ENCODE data around the gene LRPAP1.

DNA sequence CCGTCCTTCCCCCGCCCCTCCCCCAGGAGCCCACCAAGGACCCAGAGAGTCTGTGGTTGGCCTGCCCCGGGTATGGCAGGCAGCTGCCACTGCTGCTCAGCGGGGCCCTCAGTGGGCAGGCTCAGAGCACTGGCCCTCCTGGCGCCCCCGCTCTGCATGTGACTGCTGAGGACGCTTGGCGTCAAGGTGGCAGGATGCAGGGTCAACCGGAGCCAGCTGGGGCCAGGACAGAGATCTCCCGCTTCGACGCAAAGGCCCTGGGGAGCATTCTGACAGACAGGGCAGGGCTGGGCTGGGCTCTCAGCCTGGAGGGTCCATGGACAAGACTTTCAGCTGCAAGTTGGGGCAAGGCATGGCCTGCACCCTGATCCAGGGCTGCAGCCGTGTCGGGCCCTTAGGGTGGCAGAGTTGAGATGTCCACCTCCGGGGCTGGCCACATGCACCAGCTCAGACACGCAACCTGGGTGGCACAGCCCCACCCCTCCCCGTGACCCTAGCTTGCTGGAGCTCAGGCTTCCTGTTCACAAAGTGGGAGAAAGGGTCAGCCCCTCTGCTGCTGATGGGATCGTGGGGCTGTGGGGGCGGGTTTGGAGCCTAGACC, 30.3 kb downstream of the LRPAP1 start:
- TF ChIP-seq, protein P1, sequence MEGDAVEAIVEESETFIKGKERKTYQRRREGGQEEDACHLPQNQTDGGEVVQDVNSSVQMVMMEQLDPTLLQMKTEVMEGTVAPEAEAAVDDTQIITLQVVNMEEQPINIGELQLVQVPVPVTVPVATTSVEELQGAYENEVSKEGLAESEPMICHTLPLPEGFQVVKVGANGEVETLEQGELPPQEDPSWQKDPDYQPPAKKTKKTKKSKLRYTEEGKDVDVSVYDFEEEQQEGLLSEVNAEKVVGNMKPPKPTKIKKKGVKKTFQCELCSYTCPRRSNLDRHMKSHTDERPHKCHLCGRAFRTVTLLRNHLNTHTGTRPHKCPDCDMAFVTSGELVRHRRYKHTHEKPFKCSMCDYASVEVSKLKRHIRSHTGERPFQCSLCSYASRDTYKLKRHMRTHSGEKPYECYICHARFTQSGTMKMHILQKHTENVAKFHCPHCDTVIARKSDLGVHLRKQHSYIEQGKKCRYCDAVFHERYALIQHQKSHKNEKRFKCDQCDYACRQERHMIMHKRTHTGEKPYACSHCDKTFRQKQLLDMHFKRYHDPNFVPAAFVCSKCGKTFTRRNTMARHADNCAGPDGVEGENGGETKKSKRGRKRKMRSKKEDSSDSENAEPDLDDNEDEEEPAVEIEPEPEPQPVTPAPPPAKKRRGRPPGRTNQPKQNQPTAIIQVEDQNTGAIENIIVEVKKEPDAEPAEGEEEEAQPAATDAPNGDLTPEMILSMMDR (conservative IDR thresholded peaks at IDR 0.05; ENCODE audit: low read depth, low read length), result no peak
- no peak for TF ChIP-seq EZH2 (IDR thresholded peaks at IDR 0.05; ENCODE audit: borderline replicate concordance, low read depth, low read length, poor library complexity, severe bottlenecking)
